ENCODE data around the gene PPP2R2D.
"Not testable (repeated sequence)": the region's sequence is repeated elsewhere in the genome, so short reads cannot be mapped to it uniquely, and the experiment has no call there.

The PPP2R2D gene

GRCh38 chr10:131930150-131930549, 29.3 kb downstream of the PPP2R2D start:
- no peak for DNase-seq

GRCh38 chr10:131930586-131931330, 29.9 kb downstream of the PPP2R2D start:
- no peak for DNase-seq

- no peak for DNase-seq
These were observed 31.2 kb downstream of the PPP2R2D start for GRCh38 chr10:131931981-131932380.

- no peak for DNase-seq
These were observed 32.3 kb downstream of the PPP2R2D start for GRCh38 chr10:131933016-131933695.

GRCh38 chr10:131933696-131934086, 32.9 kb downstream of the PPP2R2D start:
- no peak for DNase-seq

- no peak for DNase-seq
These were observed 34.0 kb downstream of the PPP2R2D start for GRCh38 chr10:131934769-131935168.

- DNase-seq = no peak
These were observed 34.5 kb downstream of the PPP2R2D start for GRCh38 chr10:131935260-131935659.

GRCh38 chr10:131936294-131936693, 35.5 kb downstream of the PPP2R2D start:
- no peak for DNase-seq

GRCh38 chr10:131936736-131937135, 35.9 kb downstream of the PPP2R2D start:
- no peak for DNase-seq

- DNase-seq = no peak
These were observed 37.0 kb downstream of the PPP2R2D start for GRCh38 chr10:131937836-131938235.

GRCh38 chr10:131938681-131939080, 37.9 kb downstream of the PPP2R2D start:
- DNase-seq = no peak

- no peak for DNase-seq
These were observed 41.6 kb downstream of the PPP2R2D start for GRCh38 chr10:131942455-131942854.

GRCh38 chr10:131943021-131943814, 42.4 kb downstream of the PPP2R2D start:
- DNase-seq = no peak

GRCh38 chr10:131944412-131944811, 43.6 kb downstream of the PPP2R2D start:
- DNase-seq = no peak

GRCh38 chr10:131944976-131945695, 44.3 kb downstream of the PPP2R2D start:
- no peak for DNase-seq

GRCh38 chr10:131946321-131946751, 45.5 kb downstream of the PPP2R2D start:
- peak; percentile 50 for DNase-seq

- DNase-seq = no peak
These were observed 46.1 kb downstream of the PPP2R2D start for GRCh38 chr10:131946880-131947279.

GRCh38 chr10:131947631-131948347, 47.0 kb downstream of the PPP2R2D start:
- DNase-seq = peak; percentile 28

- no peak for DNase-seq
These were observed 47.7 kb downstream of the PPP2R2D start for GRCh38 chr10:131948501-131948900.

GRCh38 chr10:131949041-131949862, 48.4 kb downstream of the PPP2R2D start:
- no peak for DNase-seq

GRCh38 chr10:131949908-131950307, 49.1 kb downstream of the PPP2R2D start:
- not testable (repeated sequence) for DNase-seq
